ENCODE results near the gene CBFA2T2.

Gene CBFA2T2

GRCh38 chr20:33686100-33686983 lies 196.4 kb downstream of the CBFA2T2 start, which contains the start of gene E2F1:
Gene E2F1, minus strand, starts transcription at chr20:33686385. Its CDS starts 121 bp downstream, at chr20:33686264.
- peak within 1 kb of the TSS; percentile 96 for H2AFZ ChIP-seq
- H3K27ac ChIP-seq: peak within 1 kb of the TSS; percentile 42
- H3K4me3 ChIP-seq (ENCODE audit: low read depth, low read length): peak within 1 kb of the TSS; percentile 29
- peaks cover 8% of the 10 kb centered on the region for H3K4me1 ChIP-seq
- TF ChIP-seq CTCF (IDR thresholded peaks at IDR 0.05): peak; percentile 53
- peak within 1 kb of the TSS; percentile 77 for H3K4me2 ChIP-seq (ENCODE audit: low read length)
- H3K79me2 ChIP-seq: no peaks in the 10 kb centered on the region
- no peak within 1 kb of the TSS for H3K9ac ChIP-seq
- no peaks in the 10 kb centered on the region for H3K36me3 ChIP-seq (ENCODE audit: control insufficient read depth, insufficient read depth, low read length)
- H3K27me3 ChIP-seq (ENCODE audit: control insufficient read depth, insufficient read depth, low read length): no peaks in the 10 kb centered on the region
- no peaks in the 10 kb centered on the region for H3K9me3 ChIP-seq (ENCODE audit: control insufficient read depth, low read length)

- H2AFZ ChIP-seq: peak overlapping the region; percentile 96
- H3K4me2 ChIP-seq (ENCODE audit: low read length): peak overlapping the region; percentile 77
- H3K27me3 ChIP-seq (ENCODE audit: control insufficient read depth, insufficient read depth, low read length): no peaks in the 10 kb centered on the region
- H3K79me2 ChIP-seq: no peaks in the 10 kb centered on the region
- H3K4me3 ChIP-seq (ENCODE audit: low read depth, low read length): no peak overlapping the region
- peak overlapping the region; percentile 42 for H3K27ac ChIP-seq
- H3K4me1 ChIP-seq: peaks cover 8% of the 10 kb centered on the region
- no peaks in the 10 kb centered on the region for H3K36me3 ChIP-seq (ENCODE audit: control insufficient read depth, insufficient read depth, low read length)
- H3K9me3 ChIP-seq (ENCODE audit: control insufficient read depth, low read length): no peaks in the 10 kb centered on the region
- no peak for TF ChIP-seq CTCF (IDR thresholded peaks at IDR 0.05)
- no peak overlapping the region for H3K9ac ChIP-seq
Measured at GRCh38 chr20:33686984-33687366, 197.1 kb downstream of the CBFA2T2 start.

GRCh38 chr20:33687370-33687915 lies 197.5 kb downstream of the CBFA2T2 start:
- H3K4me2 ChIP-seq (ENCODE audit: low read length): no peak overlapping the region
- H2AFZ ChIP-seq: peak overlapping the region; percentile 96
- no peaks in the 10 kb centered on the region for H3K79me2 ChIP-seq
- H3K27ac ChIP-seq: no peak overlapping the region
- peaks cover 8% of the 10 kb centered on the region for H3K4me1 ChIP-seq
- no peak for TF ChIP-seq CTCF (IDR thresholded peaks at IDR 0.05)
- H3K36me3 ChIP-seq (ENCODE audit: control insufficient read depth, insufficient read depth, low read length): no peaks in the 10 kb centered on the region
- H3K9ac ChIP-seq: no peak overlapping the region
- no peaks in the 10 kb centered on the region for H3K27me3 ChIP-seq (ENCODE audit: control insufficient read depth, insufficient read depth, low read length)
- H3K9me3 ChIP-seq (ENCODE audit: control insufficient read depth, low read length): no peaks in the 10 kb centered on the region
- H3K4me3 ChIP-seq (ENCODE audit: low read depth, low read length): no peak overlapping the region

DNA sequence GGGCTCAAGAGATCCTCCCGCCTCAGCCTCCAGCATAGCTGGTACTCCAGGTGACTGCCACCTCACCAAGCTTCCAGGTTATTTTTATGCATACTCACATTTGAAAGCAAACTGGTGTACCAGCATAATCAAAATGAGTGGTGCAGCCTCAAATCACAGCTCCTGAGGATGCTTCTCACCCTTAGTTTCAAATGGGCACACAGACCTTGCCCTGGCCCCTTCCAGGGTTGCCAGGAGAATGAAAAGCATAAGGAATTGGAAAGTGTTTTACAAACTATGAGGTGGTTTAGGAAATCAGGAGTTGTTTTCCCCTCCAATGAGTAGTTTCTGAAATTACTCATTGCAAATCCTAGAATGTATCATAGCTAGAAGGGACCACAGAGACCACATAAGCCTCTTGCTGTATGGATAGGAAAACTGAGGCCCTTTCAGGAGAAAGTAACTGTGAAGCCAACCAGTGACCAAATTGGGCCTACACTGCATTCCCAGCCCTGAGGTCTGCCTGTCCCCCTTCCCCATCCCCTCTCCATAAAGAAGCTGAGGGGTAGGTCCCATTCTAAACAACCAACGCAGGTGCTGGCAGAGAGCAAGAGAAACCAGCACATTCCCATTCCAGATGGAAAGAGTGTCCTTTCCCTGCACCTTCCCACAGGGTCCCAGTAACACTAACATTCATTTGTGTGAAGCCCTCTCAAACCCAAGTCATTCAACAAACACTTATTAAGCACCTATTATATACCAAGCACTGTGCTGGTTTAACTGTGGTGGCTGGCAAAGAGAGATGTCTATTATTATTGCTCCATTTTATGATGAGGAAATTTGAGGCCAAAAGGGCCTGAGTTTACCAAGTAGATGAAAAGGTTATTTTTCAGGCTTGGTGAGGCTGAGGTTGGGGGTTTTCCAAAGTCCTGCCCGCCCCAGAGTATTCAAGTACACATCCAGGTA lies 198.4 kb downstream of the CBFA2T2 start:
- no peak for TF ChIP-seq CTCF (IDR thresholded peaks at IDR 0.05)
- H3K4me1 ChIP-seq: peaks cover 8% of the 10 kb centered on the region
- H3K27ac ChIP-seq: no peak overlapping the region
- H3K27me3 ChIP-seq (ENCODE audit: control insufficient read depth, insufficient read depth, low read length): no peaks in the 10 kb centered on the region
- H3K36me3 ChIP-seq (ENCODE audit: control insufficient read depth, insufficient read depth, low read length): no peaks in the 10 kb centered on the region
- no peak overlapping the region for H3K4me3 ChIP-seq (ENCODE audit: low read depth, low read length)
- H3K9ac ChIP-seq: no peak overlapping the region
- no peak overlapping the region for H2AFZ ChIP-seq
- H3K9me3 ChIP-seq (ENCODE audit: control insufficient read depth, low read length): no peaks in the 10 kb centered on the region
- H3K79me2 ChIP-seq: no peaks in the 10 kb centered on the region
- H3K4me2 ChIP-seq (ENCODE audit: low read length): peak overlapping the region; percentile 21

Data from parathyroid adenoma (tissue), 2 donors.